Renal cortical epithelial cell (primary cell): ENCODE results near the gene VSTM1. TPM values are rescaled to one million over a fixed set of nuclear protein-coding genes. Genes with fewer than 3 reads are reported as not detected.
"Not testable (repeated sequence)": the region's sequence is repeated elsewhere in the genome, so short reads cannot be mapped to it uniquely, and the experiment has no call there.

ENCODE experiments used
- DNase-seq: peaks from one replicate; pipeline ENCODE4 v3.0.0-alpha.2; 2011; ENCODE audit warnings: low read depth
- total RNA-seq: library from RNA; depleted of rRNA; stranded (reverse); fragments of >200 nt; gene quantifications from 2 replicates; pipeline ENCODE4 v1.2.3, GENCODE V29; 2014

VSTM1 gene
- total RNA-seq, 1 donor from 2014 or later: not detected

DNA sequence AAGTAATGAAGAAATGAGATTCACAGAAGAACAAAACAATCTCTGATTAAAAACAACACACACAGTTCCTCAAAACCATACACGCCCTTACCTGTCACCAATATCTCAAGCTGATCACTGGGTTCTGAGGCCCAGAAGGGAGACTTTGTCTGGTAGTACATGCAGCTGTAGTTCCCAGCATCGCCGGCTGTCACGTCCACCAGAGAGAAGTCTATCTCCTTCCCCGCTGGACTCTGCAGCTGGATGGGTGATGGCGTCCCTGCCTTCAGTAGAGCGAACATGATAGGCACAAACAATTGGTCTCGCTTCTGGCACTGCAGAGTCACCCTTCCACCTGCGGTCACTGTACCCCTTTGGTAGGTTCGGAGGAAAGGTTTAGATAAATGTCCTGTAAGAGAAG is 10.1 kb upstream of the VSTM1 start:
- no peak for DNase-seq

DNA sequence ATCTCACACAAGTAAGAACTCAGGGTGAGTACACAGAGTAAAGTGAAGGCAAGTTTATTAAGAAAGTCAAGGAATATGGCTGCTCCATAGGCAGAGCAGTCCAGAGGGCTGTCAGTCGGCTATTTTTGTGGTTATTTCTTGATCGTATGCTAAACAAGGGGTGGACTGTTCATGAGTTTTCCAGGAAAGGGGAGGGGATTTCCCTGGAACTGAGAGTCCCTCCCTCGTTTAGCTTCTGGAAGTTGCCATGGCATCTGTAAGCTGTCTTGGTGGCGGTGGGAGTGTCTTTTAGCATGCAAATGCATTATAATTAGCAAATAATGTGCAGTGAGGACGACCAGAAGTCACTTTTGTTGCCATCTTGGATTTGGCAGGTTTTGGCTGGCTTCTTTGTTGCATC is 5.8 kb upstream of the VSTM1 start:
- DNase-seq: no peak

DNA sequence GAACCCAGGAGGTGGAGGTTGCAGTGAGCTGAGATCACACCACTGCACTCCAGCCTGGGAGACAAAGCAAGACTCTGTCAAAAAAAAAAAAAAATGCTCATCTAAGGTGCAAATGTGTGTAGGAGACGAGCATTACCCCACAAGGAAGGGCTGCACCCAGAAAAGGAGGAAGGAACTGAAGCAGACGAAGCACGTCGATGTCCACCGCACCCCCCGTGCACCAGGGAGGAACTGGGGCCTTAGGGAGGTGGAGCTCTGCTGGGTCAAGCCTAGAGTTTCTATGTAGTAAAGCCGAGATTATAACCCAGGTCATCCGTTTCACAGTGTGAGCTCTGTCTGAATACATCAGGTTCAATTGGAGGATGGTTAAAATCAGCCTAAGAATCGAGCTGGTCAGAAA is 1.1 kb downstream of the VSTM1 start:
- no peak for DNase-seq

DNA sequence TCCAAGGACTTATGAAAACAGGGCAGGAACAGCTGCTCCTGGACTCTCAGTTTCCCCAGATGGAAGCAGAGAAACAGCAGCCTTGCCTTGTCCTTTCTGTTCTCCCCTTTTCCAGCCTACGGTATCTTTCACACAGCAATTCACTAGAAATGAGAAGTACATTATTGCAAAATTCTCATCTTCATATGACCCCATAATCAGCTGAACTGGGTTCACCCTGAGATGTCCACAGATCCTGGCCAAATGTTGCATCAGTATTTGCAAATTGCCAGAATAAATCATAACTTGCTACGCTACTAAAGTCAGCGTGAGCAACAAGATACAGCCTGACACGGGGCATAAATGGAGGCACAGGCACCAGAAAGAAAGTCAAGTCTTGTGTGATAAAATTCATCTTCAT is 16.1 kb downstream of the VSTM1 start:
- no peak for DNase-seq

DNA sequence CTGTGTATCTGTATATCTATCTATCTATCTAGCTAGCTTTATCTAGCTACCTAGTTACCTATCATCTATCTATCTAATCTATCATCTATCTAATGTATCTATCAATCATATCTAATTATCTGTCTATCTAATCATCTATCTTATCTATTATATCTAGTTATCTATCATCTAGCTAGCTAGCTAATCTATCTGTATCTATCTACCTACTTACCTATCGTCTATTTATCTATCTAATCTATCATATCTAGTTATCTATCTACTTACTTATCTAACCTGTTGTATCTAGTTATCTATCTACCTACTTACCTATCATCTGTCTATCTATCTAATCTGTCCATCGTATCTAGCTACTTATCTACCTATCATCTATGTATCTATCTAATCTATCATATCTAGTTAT is 17.9 kb downstream of the VSTM1 start:
- DNase-seq: no peak

DNA sequence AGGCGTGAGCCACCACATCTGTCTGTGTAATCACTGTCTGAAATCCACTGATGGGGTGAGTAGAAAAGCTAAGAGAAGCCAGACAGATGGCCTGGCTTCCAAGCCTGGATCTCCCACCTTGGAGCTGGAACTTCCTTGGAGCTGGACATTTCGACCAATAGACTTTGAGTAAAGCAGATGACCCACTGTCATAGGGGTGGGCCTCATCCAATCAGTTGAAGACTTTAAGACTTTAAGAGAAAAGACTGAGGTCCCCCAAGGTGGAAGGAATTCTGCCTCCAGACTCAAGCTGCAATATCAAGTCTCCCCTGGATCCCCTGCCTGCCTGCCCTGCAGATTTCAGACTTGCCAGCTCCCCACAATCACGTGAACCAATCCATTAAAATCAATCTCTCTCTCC is 20.7 kb downstream of the VSTM1 start:
- DNase-seq: no peak

DNA sequence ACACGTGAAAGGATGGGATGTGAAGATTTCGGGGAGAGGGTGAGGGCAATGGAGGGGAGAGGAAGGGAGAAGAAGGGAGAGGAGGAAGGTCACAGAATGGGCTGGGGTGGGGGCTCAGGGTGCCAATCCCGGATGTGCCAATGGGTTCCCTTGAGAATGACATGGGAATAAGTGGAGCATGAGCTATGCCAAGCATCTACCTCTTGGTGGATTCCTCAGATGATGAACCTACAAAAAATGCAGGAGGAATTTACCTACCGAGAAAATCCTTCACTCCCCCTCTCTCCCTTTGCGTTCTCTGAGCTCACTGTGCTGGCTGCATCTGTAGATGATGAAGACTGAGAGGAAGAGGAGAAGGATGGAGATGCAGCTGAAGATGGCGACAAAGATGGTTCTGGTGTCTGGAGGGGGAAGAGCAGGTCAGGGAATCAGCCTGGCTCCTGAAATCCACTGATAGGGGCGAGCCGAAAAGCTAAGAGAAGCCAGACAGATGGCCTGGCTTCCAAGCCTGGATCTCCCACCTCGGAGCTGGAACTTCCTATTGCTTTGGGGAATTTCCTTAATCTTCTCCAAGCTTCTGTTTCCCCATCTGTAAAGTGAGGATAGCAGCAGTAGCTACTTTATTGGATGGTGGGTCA is 21.6 kb downstream of the VSTM1 start:
- no peak for DNase-seq

DNA sequence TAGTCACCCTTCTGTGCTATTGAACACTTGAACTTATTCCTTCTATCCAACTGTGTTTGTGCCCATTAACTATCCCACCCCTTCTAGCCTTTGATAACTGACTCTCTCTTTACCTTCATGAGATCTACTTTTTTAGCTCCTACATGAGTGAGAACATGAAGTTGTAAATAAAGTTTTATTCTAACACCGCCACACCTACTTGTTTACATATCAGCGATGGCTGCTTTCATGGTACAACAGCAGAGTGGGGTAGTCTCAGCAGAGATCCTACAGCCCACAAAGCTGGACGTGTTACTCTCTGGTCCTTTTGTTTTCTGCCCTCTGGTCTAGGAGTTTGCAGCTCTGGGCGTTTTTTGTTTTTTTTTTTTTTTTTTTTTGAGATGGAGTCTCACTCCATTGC is 23.7 kb downstream of the VSTM1 start:
- DNase-seq: no peak

DNA sequence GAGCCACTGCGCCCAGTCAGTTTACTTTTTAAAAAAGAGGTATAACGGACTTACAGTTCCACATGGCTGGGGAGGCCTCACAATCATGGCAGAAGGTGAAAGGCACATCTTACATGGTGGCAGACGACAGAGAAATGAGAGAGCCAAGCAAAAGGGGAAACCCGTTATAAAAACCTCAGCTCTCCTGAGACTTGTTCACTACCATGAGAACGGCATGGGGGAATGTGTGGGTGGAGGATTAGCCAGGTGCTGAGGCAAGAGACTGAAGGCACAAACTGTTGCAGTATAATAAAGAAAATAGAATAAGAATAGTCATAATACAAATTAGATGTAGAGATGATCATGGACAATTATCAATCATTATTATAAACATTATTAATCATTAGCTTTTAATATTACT is 27.2 kb downstream of the VSTM1 start:
- not testable (repeated sequence) for DNase-seq

DNA sequence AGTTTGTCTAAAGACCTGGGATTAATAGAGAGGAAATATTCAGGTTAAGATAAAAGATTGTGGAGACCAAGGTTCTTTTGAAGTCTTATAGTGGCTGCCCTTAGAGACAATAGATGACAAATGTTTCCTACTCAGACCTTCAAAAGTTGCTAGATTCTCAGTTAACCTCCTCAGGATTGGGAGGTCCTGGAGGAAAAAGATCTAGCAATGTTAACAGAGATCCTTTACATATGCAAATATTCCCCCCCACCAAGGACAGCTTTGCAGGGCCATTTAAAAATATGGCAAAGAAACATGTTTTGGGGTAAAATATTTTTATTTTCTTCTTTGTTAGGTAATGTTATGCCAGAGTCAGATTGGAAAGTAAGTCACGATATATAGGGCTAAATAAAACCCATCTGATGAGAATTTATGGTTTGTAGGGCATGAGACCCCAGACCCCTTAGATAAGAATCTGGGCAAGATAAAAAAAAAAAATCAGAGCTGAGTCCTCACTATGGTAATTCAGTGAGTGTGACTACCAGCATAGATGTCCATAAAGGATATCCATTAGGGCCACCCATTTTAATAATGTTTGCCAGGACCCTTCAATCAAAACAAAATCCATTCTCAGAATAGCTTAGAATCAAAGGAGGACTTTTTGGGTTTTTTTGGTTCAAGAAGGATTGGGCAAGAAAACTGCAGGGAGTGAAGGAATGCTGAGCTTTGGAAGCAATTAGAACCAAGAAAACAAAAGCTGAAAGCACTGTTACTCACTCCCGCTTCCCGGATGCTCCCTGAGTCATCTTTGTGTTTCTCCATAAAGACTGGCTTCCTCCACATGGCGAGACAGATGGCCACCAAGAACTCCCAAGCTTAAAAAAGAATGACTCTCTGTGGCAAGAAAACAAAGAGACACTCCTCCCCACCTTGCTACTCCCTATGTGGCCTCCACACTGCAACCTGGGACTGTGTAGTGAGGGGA is 28.2 kb downstream of the VSTM1 start:
- peak; percentile 49 for DNase-seq

DNA sequence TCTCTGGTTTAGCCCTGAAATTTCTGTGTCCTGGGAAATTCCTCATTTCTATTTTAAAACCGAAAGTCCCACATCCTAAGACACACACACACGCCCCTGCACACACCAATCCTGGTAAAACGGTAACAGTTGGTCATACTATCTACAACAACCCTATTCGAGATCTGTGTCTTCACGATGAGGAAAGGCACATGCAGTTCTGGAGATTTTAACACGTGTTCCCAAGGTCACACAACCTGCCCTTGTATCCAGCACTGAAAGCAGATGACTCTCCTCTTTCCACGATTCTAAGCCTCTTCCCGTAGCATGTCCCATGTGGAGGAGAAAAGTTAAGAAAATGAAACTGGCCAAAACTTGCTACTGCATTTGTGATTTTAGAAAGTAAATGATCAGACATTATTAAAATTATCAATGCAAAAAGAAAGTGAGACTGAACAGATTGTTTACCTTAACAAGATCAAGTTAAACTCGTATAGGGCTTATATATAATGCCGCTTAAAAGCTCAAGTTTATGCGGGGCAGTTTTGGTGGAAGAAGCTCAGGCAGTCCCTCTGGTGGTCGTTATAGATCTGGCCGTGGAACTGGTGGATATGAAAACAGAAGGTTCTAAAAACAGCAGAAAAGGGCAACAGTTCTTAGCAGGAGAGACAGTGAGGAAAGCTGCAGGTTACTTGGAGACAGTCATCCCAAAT is 32.7 kb downstream of the VSTM1 start:
- no peak for DNase-seq

DNA sequence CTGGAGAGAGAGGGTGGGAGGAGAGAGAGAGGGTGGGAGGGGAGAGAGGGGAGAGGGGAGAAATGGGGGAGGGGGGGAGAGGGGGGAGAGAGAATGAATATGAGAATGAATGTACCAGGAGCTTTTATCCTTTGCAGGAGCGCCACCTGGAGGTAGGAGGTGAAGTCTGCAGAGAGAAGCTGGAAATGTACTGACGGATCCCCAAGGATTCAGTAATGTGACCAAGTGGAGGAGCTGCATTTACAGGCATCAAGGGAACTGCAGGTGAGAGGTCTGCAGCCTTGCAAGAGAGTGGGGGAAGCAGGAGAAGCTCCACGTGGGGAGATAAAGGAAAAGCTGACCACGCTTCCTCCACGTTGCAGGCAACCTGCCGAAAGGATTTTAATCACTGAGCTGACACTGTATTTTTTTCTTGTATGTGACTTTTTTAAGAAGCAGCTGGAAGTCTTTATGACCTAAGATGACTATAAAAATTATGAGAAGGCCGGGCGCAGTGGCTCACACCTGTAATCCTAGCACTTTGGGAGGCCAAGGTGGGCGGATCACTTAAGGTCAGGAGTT is 33.7 kb downstream of the VSTM1 start:
- DNase-seq: peak; percentile 11

DNA sequence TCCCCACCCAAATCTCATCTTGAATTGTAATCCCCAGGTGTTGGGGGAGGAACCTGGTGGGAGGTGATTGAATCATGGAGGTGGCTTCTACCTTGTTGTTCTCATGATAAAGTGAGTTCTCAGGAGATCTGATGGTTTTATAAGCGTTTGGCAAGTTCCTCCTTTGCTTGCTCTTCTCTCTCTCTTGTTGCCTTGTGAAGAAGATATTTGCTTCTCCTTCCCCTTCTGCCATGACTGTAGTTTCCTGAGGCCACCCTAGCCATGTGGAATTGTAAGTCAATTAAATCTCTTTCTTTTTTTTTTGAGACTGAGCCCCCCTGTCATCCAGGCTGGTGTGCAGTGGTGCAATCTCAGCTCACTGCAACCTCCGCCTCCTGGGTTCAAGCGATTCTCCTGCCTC is 34.4 kb downstream of the VSTM1 start:
- DNase-seq: no peak

DNA sequence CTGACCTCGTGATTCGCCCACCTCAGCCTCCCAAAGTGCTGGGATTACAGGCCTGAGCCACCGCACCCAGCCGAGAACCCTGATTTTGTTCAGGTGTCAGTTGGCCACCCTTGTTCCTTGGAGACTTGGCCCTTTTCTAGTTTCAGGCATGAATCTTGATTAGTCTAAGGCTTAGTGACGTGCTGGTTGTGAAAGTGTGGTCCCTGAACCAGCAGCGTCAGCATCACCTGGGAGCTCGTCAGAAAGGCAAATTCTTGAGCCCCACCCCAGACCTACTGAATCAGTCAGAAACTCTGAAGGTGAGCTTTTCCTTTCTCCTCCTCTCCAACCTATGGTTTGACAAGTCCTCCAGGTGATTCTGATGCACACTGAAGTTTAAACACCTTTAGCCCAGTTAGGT is 37.0 kb downstream of the VSTM1 start:
- DNase-seq: no peak

DNA sequence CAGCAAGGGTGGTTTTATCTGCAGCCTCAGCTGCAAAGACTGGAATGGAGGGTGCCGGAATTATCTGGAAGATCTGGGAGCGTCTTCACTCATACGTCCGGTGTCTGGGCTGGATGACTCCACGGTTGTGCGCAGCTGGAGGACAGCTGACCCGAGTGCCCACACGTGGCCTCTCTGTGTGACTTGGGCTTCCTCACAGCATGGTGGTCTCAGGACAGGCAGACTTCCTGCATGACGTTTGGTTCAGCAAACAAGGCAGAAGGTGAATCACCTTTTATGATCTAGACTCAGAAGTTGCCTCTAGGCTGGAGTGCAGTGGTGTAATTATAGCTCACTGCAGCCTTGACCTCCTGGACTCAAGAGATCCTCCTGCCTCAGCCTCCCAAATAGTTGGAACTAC is 39.0 kb downstream of the VSTM1 start:
- no peak for DNase-seq

DNA sequence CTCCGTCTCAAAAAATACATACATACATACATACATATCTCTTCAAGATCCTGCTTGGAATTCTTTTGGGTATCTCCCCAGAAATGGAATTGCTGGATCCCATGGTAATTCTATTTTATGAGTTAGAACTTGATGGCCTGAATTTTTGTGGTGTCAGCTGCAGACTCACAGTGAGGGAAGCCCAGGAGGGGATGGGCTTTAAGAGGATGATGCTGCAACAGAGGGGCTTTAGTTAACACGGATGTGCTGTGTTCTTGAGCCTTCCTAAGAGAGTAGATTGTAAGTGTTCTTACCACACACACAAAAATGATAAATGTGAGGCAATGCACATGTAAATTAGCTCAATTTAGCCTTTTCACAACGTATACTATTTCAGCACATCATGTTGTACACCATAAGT is 40.5 kb downstream of the VSTM1 start:
- DNase-seq: no peak

DNA sequence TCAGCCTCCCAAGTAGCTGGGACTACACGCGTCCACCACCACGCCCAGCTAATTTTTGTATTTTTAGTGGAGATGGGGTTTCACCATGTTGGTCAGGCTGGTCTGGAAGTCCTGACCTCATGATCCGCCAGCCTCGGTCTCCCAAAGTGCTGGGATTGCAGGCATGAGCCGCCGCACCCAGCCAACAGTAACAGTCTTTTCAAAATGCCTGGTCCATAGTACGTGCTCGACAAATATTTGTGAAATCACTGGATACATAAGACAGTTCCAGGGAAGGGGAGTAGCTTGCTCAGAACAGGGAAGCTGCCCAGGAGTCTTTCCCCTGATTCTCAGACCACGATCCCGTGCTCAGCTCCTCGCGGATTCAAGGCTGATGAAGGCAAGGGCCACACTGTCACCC is 41.8 kb downstream of the VSTM1 start:
- DNase-seq: no peak

DNA sequence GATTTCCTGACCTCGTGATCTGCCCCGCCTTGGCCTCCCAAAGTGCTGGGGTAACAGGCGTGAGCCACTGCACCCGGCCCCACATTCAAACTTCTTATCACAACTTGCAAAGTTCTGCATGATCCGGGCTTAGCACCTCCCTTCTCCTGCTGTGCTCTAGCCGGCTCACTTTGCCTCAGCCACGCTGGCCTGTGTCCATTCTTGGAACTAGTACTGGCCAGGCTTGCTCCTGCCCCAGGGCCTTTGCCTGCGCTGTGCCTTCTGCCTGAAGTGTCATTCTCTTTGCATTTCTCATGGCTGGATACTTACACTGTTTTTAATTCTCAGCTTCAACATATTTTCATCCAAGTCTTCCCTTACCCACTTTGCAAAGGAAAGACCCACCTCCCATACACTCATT is 42.3 kb downstream of the VSTM1 start:
- DNase-seq: no peak

DNA sequence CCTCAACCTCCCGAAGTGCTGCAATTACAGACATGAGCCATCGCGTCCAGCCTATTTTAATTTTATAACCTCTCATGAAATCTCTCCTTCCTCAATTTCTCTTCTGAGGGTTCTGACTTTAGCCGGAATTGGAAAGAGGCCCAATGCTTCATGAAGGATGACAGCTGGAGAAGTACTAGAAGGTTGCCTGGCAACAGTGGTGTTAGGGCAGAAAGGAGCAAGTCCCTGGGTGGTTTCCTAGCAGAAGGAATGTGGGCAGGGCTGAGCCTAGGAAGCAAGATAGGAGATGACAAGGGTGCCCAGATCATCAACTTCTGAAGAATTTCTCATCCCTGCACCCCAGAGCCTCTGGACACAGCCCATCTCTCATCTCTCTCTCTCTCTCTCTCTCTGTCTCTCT is 46.4 kb downstream of the VSTM1 start:
- no peak for DNase-seq

DNA sequence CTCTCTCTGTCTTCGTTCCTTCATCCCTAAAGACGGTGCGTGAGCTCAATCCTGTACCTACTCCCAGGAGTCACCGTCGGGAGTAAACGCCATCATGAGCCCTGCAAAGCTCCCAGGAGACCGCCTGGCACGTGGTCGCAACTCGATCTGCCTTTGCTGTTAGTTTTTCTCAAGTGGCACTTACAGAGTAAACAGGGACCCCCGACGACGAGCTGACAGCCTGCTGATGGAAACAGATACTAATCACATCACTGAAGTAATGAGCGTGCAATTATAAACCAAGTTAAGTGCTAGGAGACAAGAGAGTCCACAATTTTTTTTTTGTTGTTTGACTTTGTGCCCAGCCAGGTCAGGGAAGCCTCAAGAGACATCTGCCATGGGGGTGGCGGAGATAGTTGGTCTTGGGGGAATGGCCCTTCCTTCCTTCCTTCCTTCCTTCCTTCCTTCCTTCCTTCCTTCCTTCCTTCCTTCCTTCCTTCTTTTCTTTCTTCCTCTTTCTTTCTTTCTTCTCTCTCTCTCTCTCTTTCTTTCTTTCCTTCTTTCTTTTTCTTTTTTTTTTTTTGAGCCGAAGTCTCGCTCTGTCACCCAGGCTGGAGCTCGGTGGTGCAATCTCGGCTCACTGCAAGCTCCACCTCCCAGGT is 48.7 kb downstream of the VSTM1 start:
- no peak for DNase-seq

DNA sequence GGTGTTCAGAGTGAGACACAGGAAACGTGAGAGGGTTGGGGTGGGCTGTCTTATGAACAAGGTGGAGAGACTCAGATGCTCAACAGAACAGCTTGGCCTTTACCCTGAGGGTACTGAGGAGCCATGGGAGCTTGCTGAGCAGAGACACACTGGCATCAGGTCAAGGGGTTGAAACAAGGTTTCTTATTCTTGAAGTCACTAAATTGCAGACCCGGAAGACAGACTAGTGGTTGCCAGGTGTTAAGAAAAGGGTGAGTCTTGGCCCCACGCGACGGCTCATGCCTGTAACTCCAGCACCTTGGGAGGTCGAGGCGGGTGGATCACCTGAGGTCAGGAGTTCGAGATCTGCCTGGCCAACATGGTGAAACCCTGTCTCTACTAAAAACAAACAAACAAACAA is 49.8 kb downstream of the VSTM1 start:
- no peak for DNase-seq
